Nephron (organoid): ENCODE data around the gene SACS.
A peak's percentile ranks its signal among the peaks of the same experiment; 100 is the strongest.
"Not testable (repeated sequence)": the region's sequence is repeated elsewhere in the genome, so short reads cannot be mapped to it uniquely, and the experiment has no call there.

ENCODE experiments used
- H3K27ac Mint-ChIP-seq, 3 experiments: 2 replicates each; pipeline ENCODE4 v1.8.0; 2020; ENCODE audit warnings: mixed read lengths in 3 of 3, mild to moderate bottlenecking in 2 of 3, moderate library complexity in 1 of 3
- H3K27me3 Mint-ChIP-seq: 2 replicates; pipeline ENCODE4 v1.8.0; 2021; ENCODE audit warnings: low read depth, mild to moderate bottlenecking, moderate library complexity, mixed read lengths
- H3K36me3 Mint-ChIP-seq: 2 replicates; pipeline ENCODE4 v1.8.0; 2020; ENCODE audit warnings: low read depth, mixed read lengths
- H3K4me1 Mint-ChIP-seq: 2 replicates; pipeline ENCODE4 v1.8.0; 2020; ENCODE audit warnings: mixed read lengths
- H3K4me3 Mint-ChIP-seq, 3 experiments: 2 replicates each; pipeline ENCODE4 v1.8.0; 2020; ENCODE audit warnings: mild to moderate bottlenecking in 3 of 3, mixed read lengths in 3 of 3, moderate library complexity in 2 of 3
- H3K9me3 Mint-ChIP-seq: 2 replicates; pipeline ENCODE4 v1.8.0; 2020; ENCODE audit warnings: mixed read lengths
- CTCF ChIP-seq, 3 experiments: fragments of 200-600 bp; sonication (generic); IDR thresholded peaks; one replicate each; pipeline ENCODE4 v1.5.0; 2021; ENCODE audit warnings: antibody characterized with exemption in 3 of 3; ENCODE audit not compliant: unreplicated experiment in 3 of 3

SACS gene

DNA sequence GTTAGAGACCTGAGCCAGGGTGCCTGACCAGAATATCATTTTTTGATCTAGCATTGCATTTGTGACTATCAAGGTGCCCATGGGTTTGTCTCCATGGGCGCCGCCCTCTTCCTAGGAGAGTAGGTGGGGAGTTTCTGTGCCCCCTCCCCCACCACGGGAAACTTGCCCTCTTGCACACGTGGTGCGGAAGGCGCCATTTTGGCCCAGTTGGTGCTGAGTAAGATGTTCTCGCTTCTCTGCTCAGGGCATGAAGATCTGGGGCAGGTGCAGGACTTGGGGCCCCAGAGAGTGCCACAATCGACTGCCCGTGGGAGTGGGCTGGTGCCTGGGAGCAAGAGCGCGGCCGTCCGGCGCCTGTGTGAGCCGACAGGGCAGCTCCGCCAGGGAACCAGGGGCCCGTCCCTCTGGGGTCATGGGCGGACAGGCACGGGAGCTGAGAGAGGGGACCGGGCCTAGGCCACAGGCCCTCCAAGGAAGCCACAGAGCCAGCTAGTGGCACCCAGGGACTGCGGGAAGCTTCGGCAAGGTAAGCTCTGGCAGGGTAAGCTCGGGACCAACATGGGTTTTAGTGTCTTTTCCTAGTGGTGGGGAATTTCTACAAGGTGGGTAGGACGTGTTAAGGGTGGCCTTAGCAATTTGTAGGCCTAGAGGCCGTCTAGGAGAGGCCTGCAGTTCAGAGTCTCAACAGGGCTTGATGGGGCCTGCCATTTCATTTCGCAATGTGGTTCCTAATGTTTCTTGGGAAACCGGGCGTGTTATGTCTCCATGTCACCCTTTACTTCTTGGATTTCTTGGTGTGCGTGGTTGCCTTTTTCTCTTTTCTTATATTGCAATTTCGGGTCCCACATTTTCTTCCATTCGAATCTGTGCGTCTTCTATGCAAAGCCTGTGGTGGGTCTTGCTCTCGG lies 14.5 kb downstream of the SACS start:
- Mint-ChIP-seq H3K9me3 (no peaks in the 10 kb centered on the region), H3K4me1 (peaks cover 12% of the 10 kb centered on the region), H3K27me3 (no peaks in the 10 kb centered on the region), H3K27ac (peak overlapping the region in 1 of 3 experiments; percentile 67), H3K36me3 (peaks cover 3% of the 10 kb centered on the region), H3K4me3 (no peak overlapping the region)
- TF ChIP-seq CTCF (IDR thresholded peaks at IDR 0.05; ENCODE audit: unreplicated experiment in 3 of 3) = no peak

DNA sequence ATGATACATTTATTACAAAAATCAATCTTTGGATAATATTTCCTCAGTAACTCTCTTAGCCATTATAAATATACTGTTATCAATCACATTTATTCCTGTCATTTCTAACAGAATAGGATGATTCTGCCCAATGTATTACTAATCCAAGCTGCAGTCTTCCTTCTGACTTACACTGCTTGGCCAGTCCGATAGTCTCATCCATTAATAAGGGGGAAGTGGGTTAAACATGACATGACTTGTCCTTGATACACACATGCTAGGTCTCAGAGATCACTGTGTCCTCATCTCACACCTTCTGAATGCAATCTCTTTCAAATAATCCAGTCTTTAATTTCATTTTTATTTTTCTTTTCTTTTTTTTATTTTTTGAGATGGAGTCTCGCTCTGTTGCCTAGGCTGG lies 18.8 kb downstream of the SACS start:
- Mint-ChIP-seq H3K4me3 (no peak overlapping the region), H3K27ac (no peak overlapping the region), H3K36me3 (peaks cover 21% of the 10 kb centered on the region), H3K9me3 (no peaks in the 10 kb centered on the region), H3K4me1 (peaks cover 19% of the 10 kb centered on the region), H3K27me3 (no peaks in the 10 kb centered on the region)
- TF ChIP-seq CTCF (IDR thresholded peaks at IDR 0.05; ENCODE audit: unreplicated experiment in 3 of 3) = no peak

- Mint-ChIP-seq H3K36me3 (peaks cover 36% of the 10 kb centered on the region), H3K4me1 (peaks cover 19% of the 10 kb centered on the region), H3K9me3 (peaks cover 12% of the 10 kb centered on the region), H3K4me3 (no peak overlapping the region), H3K27me3 (no peaks in the 10 kb centered on the region), H3K27ac (no peak overlapping the region)
- TF ChIP-seq CTCF (IDR thresholded peaks at IDR 0.05; ENCODE audit: unreplicated experiment in 3 of 3) = no peak
Measured at GRCh38 chr13:23411706-23412105, 21.8 kb downstream of the SACS start.

- H3K9me3 Mint-ChIP-seq = peaks cover 13% of the 10 kb centered on the region
- TF ChIP-seq CTCF (IDR thresholded peaks at IDR 0.05; ENCODE audit: unreplicated experiment in 3 of 3) = no peak
- H3K4me1 Mint-ChIP-seq = peaks cover 19% of the 10 kb centered on the region
- no peaks in the 10 kb centered on the region for H3K27me3 Mint-ChIP-seq
- H3K4me3 Mint-ChIP-seq = peak overlapping the region in 1 of 3 experiments; percentile 7
- peak overlapping the region in 2 of 3 experiments; percentile 12 to 13 for H3K27ac Mint-ChIP-seq
- H3K36me3 Mint-ChIP-seq = peaks cover 37% of the 10 kb centered on the region
Measured at GRCh38 chr13:23411220-23411619, 22.3 kb downstream of the SACS start.

- peaks cover 14% of the 10 kb centered on the region for H3K4me1 Mint-ChIP-seq
- H3K27me3 Mint-ChIP-seq = no peaks in the 10 kb centered on the region
- H3K27ac Mint-ChIP-seq = no peak overlapping the region
- H3K4me3 Mint-ChIP-seq = no peak overlapping the region
- TF ChIP-seq CTCF (IDR thresholded peaks at IDR 0.05; ENCODE audit: unreplicated experiment in 3 of 3) = no peak
- H3K36me3 Mint-ChIP-seq = peaks cover 63% of the 10 kb centered on the region
- H3K9me3 Mint-ChIP-seq = peaks cover 33% of the 10 kb centered on the region
Measured at GRCh38 chr13:23408026-23408425, 25.5 kb downstream of the SACS start.

DNA sequence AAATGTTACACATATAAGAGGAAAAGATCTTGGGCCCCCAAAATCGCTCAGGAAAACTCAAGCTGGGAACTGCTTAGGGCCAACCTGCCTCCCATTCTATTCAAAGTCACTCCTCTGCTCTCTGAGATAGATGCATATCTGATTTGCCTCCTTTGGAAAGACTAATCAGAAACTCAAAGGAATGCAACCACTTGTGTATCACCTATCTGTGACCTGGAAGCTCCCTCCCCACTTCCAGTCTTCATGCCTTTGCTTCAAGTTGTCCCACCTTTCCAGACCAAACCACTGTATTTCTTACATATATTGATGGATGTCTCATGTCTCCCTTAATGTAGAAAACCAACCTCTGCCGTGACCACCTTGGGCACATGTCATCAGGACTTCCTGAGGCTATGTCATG lies 32.3 kb downstream of the SACS start:
- not testable (repeated sequence) for H3K4me1 Mint-ChIP-seq
- H3K36me3 Mint-ChIP-seq = peaks cover 40% of the 10 kb centered on the region

More for the DNA sequence above, 32.3 kb downstream of the SACS start:
- H3K9me3 Mint-ChIP-seq = peaks cover 34% of the 10 kb centered on the region
- not testable (repeated sequence) for H3K27me3 Mint-ChIP-seq, H3K4me3 Mint-ChIP-seq, H3K27ac Mint-ChIP-seq
